DMS 273 (cell line): ENCODE results near the gene COA3.

ENCODE experiments used
- DNase-seq: peaks from one replicate; lab custom pipeline; 2025; ENCODE audit not compliant: unreplicated experiment; lab: John Stamatoyannopoulos, UW

The COA3 gene

GRCh38 chr17:42754782-42755181 is 43.7 kb downstream of the COA3 start:
- DNase-seq, result no peak

- DNase-seq, result no peak
Observed at GRCh38 chr17:42751628-42752027, 46.9 kb downstream of the COA3 start.

GRCh38 chr17:42750739-42751344 is 47.7 kb downstream of the COA3 start:
- no peak for DNase-seq

- no peak for DNase-seq
Observed at GRCh38 chr17:42748908-42749798, 49.4 kb downstream of the COA3 start.

GRCh38 chr17:42748202-42748907 is 50.1 kb downstream of the COA3 start:
- DNase-seq, result no peak
